ENCODE measurements around the gene ZNF783.

ZNF783 gene

DNA sequence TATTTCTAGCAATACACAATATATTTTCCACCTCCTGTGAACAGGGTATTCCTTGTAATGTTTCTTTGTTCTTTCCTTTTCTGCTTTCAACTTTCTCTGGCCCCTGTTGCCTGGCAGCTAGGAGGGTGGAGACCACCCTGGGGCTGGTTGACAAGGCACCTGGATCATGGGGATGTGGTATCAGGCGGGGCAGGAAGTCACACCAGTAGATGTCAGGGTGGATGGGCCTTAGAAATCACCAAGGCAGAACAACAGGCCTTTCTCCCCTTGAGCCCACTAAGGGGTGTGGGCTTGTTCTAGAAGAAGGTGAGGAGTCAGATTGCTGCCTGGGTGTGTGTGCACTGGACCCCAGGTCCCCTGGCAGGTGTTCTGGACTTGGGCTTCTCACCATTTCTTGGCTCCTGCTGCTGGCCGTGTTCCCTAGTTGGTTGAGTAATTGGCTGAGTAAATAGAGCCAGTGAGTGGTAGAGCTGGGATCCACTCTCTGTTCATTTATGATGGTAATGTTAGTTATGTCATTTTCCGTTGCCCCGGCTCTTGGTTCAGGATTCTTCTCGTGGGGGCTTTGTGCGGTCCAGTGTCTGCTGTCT, 24.9 kb downstream of the ZNF783 start:
- H3K4me3 ChIP-seq (ENCODE audit: low read depth, low read length): no peak overlapping the region
- DNase-seq (ENCODE audit: low read depth): no peak

GRCh38 chr7:149287622-149288021, 25.6 kb downstream of the ZNF783 start:
- DNase-seq (ENCODE audit: low read depth): no peak
- H3K4me3 ChIP-seq (ENCODE audit: low read depth, low read length): no peak overlapping the region
- TF ChIP-seq, protein P1, sequence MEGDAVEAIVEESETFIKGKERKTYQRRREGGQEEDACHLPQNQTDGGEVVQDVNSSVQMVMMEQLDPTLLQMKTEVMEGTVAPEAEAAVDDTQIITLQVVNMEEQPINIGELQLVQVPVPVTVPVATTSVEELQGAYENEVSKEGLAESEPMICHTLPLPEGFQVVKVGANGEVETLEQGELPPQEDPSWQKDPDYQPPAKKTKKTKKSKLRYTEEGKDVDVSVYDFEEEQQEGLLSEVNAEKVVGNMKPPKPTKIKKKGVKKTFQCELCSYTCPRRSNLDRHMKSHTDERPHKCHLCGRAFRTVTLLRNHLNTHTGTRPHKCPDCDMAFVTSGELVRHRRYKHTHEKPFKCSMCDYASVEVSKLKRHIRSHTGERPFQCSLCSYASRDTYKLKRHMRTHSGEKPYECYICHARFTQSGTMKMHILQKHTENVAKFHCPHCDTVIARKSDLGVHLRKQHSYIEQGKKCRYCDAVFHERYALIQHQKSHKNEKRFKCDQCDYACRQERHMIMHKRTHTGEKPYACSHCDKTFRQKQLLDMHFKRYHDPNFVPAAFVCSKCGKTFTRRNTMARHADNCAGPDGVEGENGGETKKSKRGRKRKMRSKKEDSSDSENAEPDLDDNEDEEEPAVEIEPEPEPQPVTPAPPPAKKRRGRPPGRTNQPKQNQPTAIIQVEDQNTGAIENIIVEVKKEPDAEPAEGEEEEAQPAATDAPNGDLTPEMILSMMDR (IDR thresholded peaks at IDR 0.05; ENCODE audit: low read depth, low read length, missing control alignments): no peak

More for the DNA sequence above, 24.9 kb downstream of the ZNF783 start:
- TF ChIP-seq, protein P1 (IDR thresholded peaks at IDR 0.05; ENCODE audit: low read depth, low read length, missing control alignments): no peak

DNA sequence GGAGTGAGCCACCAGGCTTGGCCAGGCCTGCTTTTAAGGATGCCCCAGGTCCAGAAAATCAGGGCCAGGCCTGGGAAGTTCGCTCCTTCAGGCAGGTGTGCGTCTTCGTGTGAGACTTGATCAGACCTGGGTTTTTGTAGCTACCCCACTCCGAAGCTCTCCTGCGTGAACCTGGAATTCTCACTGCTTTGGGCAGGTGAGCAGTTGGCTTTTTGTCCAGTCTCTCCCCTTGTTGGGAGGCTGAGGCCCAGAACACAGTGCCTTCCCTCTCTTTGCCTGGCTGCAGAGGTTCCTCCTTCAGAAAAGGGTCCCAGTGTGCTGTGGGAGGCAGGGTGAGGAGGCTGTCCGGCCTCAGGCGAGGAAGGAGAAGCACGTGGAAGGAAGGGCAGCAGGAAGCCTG, 27.3 kb downstream of the ZNF783 start:
- no peak overlapping the region for H3K4me3 ChIP-seq (ENCODE audit: low read depth, low read length)
- no peak for DNase-seq (ENCODE audit: low read depth)
- TF ChIP-seq, protein P1 (IDR thresholded peaks at IDR 0.05; ENCODE audit: low read depth, low read length, missing control alignments): no peak

DNA sequence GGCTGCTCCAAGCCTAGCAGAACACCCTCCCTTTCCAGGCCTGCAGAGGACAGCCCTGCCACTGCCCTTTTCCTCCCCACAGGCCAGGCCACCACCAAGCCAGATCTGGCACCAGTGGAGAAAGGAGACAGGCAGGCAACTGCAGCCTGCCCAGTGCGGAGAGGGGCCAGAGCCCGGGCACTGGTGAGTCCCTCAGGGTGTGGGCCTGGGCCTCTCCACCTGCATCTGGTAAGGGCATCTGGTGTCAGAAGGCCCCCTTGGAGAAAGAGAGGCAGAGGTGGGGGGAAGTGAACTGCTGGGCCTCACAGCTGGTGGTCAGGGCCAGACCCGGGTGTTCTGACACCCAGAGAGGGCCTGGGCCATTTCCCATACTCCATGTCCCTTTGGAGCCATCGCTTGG, 27.9 kb downstream of the ZNF783 start:
- no peak overlapping the region for H3K4me3 ChIP-seq (ENCODE audit: low read depth, low read length)
- TF ChIP-seq, protein P1 (IDR thresholded peaks at IDR 0.05; ENCODE audit: low read depth, low read length, missing control alignments): no peak
- DNase-seq (ENCODE audit: low read depth): no peak

DNA sequence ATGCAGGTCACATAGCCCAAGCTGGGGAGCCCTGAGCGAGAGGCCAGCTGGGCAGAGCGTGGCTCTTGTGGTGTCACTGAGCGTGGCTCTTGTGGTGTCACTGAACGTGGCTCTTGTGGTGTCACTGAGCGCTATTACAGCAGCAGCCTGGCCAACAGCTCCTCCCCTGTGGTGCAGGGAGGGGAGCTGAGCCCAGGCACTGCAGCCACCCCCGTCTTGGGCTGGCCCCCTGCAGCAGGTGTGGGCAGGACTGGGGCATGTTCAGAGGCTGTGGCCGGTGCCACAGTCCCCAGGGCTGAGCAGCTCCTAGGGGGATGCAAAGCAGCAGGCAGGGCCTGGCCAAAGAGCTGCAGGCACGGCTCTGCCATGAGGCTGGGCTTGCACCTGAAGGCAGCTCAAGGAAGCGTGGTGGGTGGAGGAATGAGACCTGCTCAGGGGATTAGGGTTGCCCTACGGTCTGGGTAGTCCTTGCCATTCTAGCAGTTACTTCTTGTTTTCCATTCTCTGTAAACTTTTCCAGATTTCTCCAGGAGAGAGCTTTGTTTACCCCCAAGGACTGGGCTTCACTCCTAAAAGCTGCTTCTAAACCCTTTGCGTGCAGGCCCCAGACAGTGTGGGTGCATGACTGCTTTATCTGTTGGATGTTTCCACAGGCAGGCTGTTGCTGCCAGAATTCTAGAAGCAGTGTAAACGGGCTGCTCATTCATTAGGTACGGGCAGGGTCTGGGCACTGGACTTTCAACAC, 29.2 kb downstream of the ZNF783 start:
- TF ChIP-seq, protein P1 (IDR thresholded peaks at IDR 0.05; ENCODE audit: low read depth, low read length, missing control alignments): no peak
- no peak for DNase-seq (ENCODE audit: low read depth)
- no peak overlapping the region for H3K4me3 ChIP-seq (ENCODE audit: low read depth, low read length)

- no peak overlapping the region for H3K4me3 ChIP-seq (ENCODE audit: low read depth, low read length)
- no peak for DNase-seq (ENCODE audit: low read depth)
- TF ChIP-seq, protein P1 (IDR thresholded peaks at IDR 0.05; ENCODE audit: low read depth, low read length, missing control alignments): no peak
Measured at GRCh38 chr7:149291781-149292461, 29.9 kb downstream of the ZNF783 start.

Measured in GM12864 (cell line).